HG03521 (cell line): ENCODE measurements around the gene DCT.
"Not testable (repeated sequence)": the region's sequence is repeated elsewhere in the genome, so short reads cannot be mapped to it uniquely, and the experiment has no call there.

ENCODE experiments used
- ATAC-seq: cut with Tn5 transposase; IDR thresholded peaks from one replicate; pipeline ENCODE4 v1.9.1; 2021; ENCODE audit warnings: mild to moderate bottlenecking, moderate library complexity; ENCODE audit not compliant: unreplicated experiment

The DCT gene

DNA sequence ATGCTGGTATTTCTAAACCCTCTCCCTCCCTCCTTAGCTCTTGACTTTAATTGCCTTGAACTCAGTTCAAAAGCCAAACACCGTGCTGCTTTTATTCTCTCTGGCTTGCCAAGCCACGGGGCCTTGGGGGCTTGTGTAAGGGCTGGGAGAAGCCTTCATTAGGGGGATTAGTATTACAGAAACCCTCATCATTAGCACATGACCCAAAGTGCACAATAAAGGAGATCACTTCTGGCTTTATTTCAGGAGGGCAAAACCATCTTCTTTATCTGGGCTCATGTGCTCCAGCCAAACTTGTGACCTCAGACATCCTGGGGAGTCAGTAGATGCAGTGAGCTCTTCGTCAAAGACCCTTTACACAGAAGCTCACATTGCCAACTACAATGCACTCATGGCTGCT is at the start of gene DCT:
TSS of gene DCT (minus strand) at position 67 of the 400 bp plus-strand sequence. CDS start 427 bp downstream, outside the sequence.
- ATAC-seq, result no peak

GRCh38 chr13:94526956-94527355 is 47.5 kb upstream of the DCT start:
- not testable (repeated sequence) for ATAC-seq

- no peak for ATAC-seq
Measured at GRCh38 chr13:94525781-94526180, 46.3 kb upstream of the DCT start.

DNA sequence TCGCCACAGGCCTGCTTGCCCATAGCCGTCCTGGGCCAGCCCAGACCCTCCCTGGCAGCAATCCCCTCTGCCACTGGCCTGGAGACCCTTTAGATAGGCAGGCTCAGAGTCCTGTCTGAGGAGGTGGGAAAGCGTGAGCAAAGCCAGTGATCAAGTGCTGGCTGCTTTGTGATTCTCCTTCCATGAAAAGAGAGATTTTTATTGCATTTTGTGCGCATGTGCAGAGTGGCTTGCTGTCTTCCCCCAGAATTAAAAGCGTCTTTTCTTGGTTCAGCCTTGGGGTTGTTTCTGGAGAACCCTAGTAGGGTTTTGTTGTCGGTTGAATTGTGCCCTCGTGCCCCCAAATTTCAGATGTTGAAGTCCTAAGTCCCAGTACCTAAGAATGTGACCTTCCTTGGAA is 44.9 kb upstream of the DCT start:
- no peak for ATAC-seq

DNA sequence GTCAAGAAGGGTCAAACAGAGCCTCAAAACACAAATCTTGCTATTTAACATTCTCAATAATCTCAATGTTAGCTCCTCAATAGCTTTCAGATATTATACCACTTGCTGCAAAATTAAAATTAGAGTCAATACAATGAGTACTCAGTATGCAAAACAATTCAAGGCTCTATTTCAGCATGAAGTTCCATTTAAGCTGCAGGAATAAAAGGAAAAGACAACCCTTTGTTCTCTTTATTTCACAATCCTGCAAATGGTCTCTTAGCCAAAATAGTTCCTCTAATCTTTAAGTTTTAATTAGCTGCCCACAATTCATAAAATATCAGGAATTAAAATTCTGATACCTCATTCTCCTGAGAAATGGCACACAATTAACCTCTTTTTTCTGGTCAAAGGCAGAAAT is 40.5 kb upstream of the DCT start:
- ATAC-seq, result no peak

GRCh38 chr13:94516456-94516855 is 37.0 kb upstream of the DCT start:
- ATAC-seq, result no peak

GRCh38 chr13:94515911-94516310 is 36.4 kb upstream of the DCT start:
- ATAC-seq, result no peak

DNA sequence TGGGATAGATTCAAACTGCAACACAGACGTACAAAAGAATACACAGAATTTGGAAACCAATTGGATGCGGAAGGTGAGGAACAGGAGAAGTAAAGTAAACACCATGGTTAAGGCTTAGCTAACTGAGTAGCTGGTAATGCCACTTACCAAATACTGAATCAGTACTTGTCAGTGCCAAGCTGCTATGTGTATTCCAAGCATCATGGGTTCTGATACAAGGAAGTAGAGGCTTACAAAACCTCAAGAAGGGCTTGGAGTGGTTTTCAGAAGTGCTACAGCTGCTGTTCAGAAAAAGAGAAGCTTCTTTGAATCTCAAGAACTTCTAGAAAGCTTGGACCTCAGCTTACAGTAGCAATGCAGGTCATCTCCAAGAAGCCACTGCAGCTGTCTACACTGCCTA is 35.9 kb upstream of the DCT start:
- ATAC-seq, result no peak

DNA sequence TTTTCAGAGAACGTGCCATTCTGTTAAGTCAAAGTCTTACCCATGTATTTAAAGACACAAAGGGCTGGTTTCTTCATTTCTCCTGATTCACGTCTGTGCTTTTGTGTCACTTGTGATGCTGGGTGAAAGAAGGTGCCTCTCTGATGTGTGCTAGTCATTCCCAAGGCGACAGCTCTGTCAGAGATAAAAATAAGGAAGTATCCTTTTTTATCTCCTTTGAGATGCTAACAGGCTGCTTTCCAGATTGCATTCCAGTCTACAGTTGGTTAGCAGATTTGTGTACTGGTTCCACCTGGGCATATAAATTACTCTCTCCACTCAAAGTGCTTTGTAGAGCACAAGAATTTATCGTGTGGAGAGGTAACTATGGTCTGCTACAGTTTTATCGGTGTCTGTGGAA is 33.5 kb upstream of the DCT start:
- no peak for ATAC-seq

GRCh38 chr13:94505730-94506129 is 26.2 kb upstream of the DCT start:
- no peak for ATAC-seq

- ATAC-seq, result no peak
Measured at GRCh38 chr13:94503851-94504250, 24.4 kb upstream of the DCT start.

GRCh38 chr13:94498831-94499230 is 19.3 kb upstream of the DCT start:
- ATAC-seq, result not testable (repeated sequence)

DNA sequence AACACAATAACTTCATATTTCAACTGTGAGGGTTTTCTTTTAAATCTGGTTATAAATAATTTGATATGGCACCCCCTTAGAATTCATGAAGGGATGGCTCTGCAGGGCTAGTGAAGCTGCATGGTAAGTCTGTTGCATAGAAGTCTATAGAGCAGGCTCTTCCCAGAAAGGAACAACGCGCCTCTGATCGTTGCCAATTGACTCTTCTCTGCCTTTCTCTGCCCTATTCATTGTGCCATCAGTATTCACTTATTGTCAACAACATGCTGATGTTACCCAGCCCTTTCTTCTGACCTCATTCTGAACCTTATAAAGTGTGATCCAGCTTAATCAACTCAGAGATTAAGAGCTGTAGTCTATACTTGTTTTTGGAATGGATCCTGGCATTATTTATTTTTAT is 16.3 kb upstream of the DCT start:
- ATAC-seq, result no peak

- no peak for ATAC-seq
Measured at GRCh38 chr13:94494026-94494425, 14.5 kb upstream of the DCT start.

- ATAC-seq, result no peak
Measured at GRCh38 chr13:94487043-94487442, 7.6 kb upstream of the DCT start.

GRCh38 chr13:94483970-94484369 is 4.5 kb upstream of the DCT start:
- ATAC-seq, result no peak

- ATAC-seq, result no peak
Measured at GRCh38 chr13:94481941-94482340, 2.5 kb upstream of the DCT start.

- no peak for ATAC-seq
Measured at GRCh38 chr13:94480672-94481145, 1.2 kb upstream of the DCT start.

- ATAC-seq, result no peak
Measured at GRCh38 chr13:94478913-94479312, 569 bp downstream of the DCT start.

- ATAC-seq, result no peak
Measured at GRCh38 chr13:94470126-94470525, 9.4 kb downstream of the DCT start.

DNA sequence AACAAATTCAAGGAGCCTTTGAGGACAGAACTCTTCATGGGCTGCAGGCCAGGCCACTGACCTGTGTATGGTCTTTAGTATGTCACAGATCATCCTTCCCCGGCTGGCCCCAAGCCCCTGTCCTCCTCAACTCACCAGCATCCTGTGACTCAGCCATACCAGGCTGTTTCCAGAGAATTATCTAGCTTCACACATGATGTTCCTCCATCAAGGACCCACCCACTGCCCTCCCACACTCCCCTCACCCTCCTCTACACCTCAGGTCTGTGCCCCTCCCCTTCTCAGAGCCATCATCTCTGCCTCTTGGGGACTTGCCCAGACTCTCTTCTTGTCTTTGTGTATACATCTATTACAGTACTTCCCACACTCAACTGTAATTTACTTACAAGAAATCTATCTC is 14.7 kb downstream of the DCT start:
- ATAC-seq, result no peak

DNA sequence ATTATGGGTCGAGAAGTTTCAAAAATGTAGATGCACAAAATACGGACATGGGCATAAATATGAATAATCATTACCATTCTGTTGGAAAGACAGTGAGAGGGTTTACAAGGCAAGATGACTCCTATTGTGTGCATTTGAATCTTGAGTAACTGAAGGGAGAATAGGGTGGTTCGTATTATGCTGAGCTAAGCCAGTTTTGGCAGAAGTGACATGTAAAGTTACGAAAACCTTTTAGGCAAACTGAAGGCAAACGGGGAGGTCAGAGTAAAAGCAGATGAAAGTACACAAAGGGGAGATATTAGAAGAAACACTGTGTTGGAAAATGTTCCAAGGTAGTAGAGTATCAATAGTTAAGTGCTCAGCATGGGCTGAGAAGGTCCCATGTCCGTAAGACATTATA is 16.8 kb downstream of the DCT start:
- ATAC-seq, result no peak

DNA sequence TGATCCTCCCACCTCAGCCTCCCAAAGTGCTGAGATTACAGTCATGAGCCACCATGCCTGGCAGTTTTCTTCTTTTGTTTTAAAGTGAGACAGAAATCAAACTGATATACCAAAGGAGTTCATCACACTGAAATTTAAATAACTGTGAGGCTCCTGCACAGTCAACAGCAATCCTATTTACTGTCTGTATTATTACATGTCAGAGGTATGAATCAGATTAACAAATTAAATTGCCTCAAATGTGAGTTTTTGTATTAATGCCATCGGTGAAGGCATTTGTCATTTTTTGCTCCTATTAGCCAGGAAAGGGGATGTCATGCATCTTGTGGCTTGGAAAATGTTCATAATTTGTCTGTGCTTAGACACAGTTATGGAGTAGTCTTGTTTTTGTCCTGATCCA is 20.4 kb downstream of the DCT start:
- no peak for ATAC-seq

DNA sequence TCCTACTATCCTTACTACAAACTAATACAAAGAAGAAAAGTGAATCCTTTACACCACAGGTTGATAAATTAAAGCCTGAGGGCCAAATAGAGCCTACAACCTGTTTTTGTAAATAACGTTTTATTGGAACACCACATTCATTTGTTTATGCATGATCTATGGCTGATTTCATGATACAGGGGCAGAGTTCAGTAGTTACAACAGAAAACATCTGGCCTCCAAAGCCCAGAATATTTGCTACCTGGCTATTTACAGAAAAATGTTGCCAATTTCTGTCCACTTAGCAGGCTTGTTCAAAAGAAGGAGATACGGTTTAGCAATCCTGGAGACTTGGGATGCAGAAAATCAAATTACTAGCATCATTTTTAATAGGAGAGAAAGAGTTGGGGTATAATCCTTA is 24.1 kb downstream of the DCT start:
- no peak for ATAC-seq
